Effector CD4-positive, alpha-beta T cell (primary cell): ENCODE data around the gene TNIP1.

Experiments
- DNase-seq: peaks from one replicate; pipeline ENCODE4 v3.0.0-alpha.2; 2020

TNIP1 gene

GRCh38 chr5:151018846-151019245 is 62.0 kb downstream of the TNIP1 start:
- DNase-seq: no peak

GRCh38 chr5:151017897-151018296 is 62.9 kb downstream of the TNIP1 start:
- DNase-seq: no peak

GRCh38 chr5:151016700-151017099 is 64.1 kb downstream of the TNIP1 start:
- DNase-seq: no peak

GRCh38 chr5:151015974-151016587 is 64.8 kb downstream of the TNIP1 start:
- DNase-seq: no peak

GRCh38 chr5:151014680-151015343 is 66.0 kb downstream of the TNIP1 start:
- no peak for DNase-seq

GRCh38 chr5:151012862-151013261 is 68.0 kb downstream of the TNIP1 start:
- DNase-seq: no peak

- no peak for DNase-seq
Measured at GRCh38 chr5:151008906-151009305, 71.9 kb downstream of the TNIP1 start.

- no peak for DNase-seq
Measured at GRCh38 chr5:151008210-151008491, 72.7 kb downstream of the TNIP1 start.

GRCh38 chr5:151007430-151008209 is 73.2 kb downstream of the TNIP1 start:
- no peak for DNase-seq

GRCh38 chr5:151006704-151007334 is 74.0 kb downstream of the TNIP1 start:
- DNase-seq: no peak

GRCh38 chr5:151005950-151006576 is 74.8 kb downstream of the TNIP1 start:
- no peak for DNase-seq

GRCh38 chr5:151005187-151005949 is 75.5 kb downstream of the TNIP1 start:
- no peak for DNase-seq

- no peak for DNase-seq
Measured at GRCh38 chr5:151004499-151004898, 76.3 kb downstream of the TNIP1 start.

GRCh38 chr5:151003503-151003860 is 77.4 kb downstream of the TNIP1 start:
- no peak for DNase-seq

- DNase-seq: no peak
Measured at GRCh38 chr5:151002681-151003502, 77.9 kb downstream of the TNIP1 start.

GRCh38 chr5:151002250-151002649 is 78.6 kb downstream of the TNIP1 start:
- DNase-seq: no peak

GRCh38 chr5:151001436-151001835 is 79.4 kb downstream of the TNIP1 start:
- DNase-seq: no peak

- no peak for DNase-seq
Measured at GRCh38 chr5:150999704-151000442, 81.0 kb downstream of the TNIP1 start.

GRCh38 chr5:150993826-150994412 is 86.9 kb downstream of the TNIP1 start:
- no peak for DNase-seq

GRCh38 chr5:150993422-150993821 is 87.4 kb downstream of the TNIP1 start:
- no peak for DNase-seq

GRCh38 chr5:150992705-150993104 is 88.1 kb downstream of the TNIP1 start:
- no peak for DNase-seq
